ENCODE data around the gene AGFG1.
"Not testable (repeated sequence)": the region's sequence is repeated elsewhere in the genome, so short reads cannot be mapped to it uniquely, and the experiment has no call there.

Gene AGFG1

GRCh38 chr2:227545990-227546389, 74.0 kb downstream of the AGFG1 start:
- no peak for DNase-seq

DNA sequence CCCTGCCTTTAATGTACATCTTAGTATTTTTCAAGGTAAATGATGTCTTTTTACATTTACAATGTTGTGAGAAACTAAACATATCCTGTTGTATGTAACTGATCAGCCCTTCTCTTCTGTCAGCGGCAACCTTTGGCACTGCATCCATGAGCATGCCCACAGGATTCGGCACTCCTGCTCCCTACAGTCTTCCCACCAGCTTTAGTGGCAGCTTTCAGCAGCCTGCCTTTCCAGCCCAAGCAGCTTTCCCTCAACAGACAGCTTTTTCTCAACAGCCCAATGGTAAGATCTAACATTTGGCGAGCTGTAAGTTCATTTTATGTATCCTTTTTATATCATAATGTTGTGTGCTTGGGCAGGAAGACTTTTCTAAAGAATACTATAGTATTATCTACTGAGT, 79.9 kb downstream of the AGFG1 start:
- DNase-seq = no peak

DNA sequence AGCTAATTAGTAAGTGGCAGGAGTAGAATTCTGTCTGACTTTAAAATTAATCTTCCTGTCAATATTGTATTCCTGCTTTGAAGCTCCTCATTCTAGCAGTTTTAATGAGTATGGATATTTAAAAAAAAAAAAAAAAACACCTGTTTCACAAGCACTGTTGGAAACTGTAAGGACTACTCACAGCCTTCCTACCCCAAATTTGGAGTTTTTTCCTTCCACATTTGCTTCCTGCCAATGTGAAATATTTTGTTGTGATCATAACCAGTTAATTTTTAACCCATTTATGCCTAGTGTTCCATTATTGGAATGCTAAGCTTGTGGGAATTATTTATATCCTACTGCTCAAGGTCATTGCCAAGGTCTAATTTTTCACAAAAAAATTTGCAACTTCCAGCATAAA, 90.6 kb downstream of the AGFG1 start:
- DNase-seq = no peak

- DNase-seq = no peak
Measured at GRCh38 chr2:227565080-227565479, 93.1 kb downstream of the AGFG1 start.

DNA sequence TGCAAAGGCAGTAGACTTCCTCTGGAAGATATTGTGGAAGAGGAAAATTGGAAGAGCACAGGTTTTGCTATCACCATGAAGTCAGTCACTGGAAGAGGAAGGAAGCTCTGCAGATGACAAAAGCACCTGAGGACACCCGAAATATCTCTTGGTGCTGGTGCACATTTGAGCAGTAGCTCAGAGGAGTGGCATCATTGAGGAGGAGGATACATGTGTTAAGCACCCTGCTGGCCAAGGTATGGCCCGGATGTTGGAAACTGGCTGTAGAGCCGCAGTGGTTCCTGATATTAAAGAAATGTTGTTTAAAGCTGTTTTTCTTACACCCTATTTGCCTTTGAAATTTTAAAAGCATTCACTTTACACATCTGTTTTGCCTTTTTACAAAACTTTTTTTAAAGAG, 94.1 kb downstream of the AGFG1 start:
- no peak for DNase-seq

DNA sequence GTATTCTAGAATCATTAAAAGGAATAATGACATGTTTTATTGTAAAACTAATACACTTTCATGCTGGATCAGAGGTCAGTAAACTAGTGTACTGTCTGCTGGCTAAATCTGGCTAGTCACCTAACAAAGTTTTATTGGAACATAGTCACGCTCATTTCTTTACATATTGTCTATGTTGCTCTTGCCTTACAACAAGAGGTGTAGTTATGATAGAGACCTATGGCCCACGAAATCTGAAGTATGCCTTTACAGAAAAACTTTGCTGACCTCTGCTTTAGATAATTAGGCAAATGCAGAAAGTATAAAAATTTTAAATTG, 96.9 kb downstream of the AGFG1 start:
- DNase-seq = no peak

DNA sequence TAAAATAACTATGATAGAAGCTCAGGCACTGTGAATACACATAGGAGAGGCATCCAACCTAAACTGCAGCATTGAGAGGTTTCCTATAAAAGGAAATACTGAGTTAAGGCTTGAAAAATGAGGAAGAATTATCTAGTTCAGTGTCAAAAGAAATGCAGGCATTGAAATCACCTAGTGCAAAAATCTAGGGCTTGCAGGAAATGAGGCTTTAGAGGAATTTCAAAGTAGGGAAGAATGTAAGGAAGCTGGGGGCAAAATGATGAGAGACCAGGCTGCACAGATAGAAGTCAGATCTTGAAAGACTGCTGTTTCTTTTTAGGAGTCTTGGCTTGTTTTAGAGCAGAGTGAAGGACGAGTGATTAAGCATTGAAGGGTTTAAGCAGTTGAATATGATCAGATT, 98.7 kb downstream of the AGFG1 start:
- no peak for DNase-seq

- DNase-seq = no peak
Measured at GRCh38 chr2:227576110-227576509, 104.2 kb downstream of the AGFG1 start.

GRCh38 chr2:227576812-227577211, 104.9 kb downstream of the AGFG1 start:
- DNase-seq = no peak

DNA sequence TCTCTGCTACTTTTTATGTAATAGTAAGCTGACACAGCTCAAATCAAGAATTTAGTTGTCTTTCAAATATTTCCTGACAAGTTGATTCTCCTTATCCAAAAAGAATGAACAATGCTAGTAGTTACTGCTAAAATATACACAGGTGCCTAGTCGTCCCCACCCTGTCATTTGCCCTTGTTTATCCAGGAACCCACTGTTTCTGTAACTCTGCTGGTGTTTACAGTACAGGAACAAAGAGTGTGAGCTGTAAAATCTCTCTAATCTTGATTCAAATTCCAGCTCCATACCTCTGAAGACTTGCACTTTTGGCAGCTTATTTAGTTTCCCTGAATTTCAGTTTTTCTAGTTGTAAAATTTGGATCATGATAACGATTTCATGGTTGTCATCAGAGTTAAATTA, 105.6 kb downstream of the AGFG1 start:
- DNase-seq = no peak

GRCh38 chr2:227578642-227579041, 106.7 kb downstream of the AGFG1 start:
- DNase-seq = no peak

DNA sequence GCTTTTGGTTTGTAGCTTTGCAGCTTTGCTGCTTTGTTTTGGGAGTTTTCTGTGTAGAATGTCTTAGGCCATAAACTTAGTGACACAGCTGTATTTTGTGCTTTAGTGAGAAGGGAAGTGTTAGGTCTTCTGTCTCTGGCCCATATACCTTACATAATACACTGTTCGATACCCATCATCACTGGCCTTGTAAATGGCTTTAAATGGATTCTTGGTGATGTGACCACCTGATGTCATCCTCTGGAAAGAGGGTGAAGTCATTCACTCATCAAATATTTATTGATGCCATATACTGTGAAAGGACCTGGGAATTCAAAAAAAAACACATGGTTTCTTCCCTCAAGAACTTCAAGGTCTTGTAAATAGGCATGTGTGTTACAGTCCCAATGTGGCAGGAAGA, 107.8 kb downstream of the AGFG1 start:
- no peak for DNase-seq

- DNase-seq = no peak
Measured at GRCh38 chr2:227582369-227582768, 110.4 kb downstream of the AGFG1 start.

GRCh38 chr2:227592694-227593387, 120.9 kb downstream of the AGFG1 start:
- DNase-seq = no peak

- DNase-seq = no peak
Measured at GRCh38 chr2:227595797-227596196, 123.8 kb downstream of the AGFG1 start.

DNA sequence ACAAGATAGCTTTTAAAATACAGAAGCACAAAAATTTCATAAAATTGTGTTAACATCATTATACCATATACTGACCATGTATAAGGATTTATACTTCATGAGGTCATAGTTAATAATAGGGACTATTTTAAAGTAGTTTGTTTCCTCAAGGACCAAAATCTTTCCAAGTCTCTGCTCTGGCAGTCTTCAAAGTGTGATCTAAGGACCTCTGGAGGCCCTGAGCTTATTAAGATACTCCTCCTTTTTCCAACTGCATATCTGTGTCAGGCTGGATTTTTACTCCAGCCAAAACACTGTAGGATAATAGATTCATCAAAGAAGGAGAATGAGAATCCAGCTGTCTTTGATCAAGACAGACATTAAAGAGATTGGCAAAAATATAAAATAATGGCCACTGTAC, 125.1 kb downstream of the AGFG1 start:
- DNase-seq = no peak

DNA sequence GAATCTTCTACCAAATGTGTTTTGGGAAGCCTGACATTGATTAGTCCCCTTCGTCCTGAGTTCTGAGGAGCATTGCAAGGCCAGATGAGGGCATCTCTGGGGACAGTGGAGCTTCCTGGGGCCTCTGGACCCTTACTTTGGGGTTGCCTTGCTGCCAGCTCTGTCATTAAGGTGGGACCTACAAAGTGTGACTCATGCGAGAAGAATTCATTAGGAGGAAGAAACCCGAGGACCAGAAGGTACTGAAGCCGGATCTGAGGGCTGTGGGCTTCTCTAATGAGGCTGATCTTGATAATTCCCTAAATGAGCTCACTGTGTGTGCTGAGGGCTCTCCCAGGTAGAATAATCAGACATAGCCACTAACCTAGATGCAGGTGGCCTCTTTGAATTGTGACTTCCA, 126.0 kb downstream of the AGFG1 start:
- no peak for DNase-seq

GRCh38 chr2:227598835-227599503, 127.0 kb downstream of the AGFG1 start, which contains the start of gene SCYGR2:
Gene SCYGR2, plus strand, starts transcription at chr2:227598893. Its CDS starts 0 bp downstream, at chr2:227598893.
- not testable (repeated sequence) for DNase-seq

- no peak for DNase-seq
Measured at GRCh38 chr2:227602358-227602757, 130.4 kb downstream of the AGFG1 start.

GRCh38 chr2:227606476-227606875, 134.5 kb downstream of the AGFG1 start:
- DNase-seq = no peak

- no peak for DNase-seq
Measured at GRCh38 chr2:227607941-227608340, 136.0 kb downstream of the AGFG1 start.

DNA sequence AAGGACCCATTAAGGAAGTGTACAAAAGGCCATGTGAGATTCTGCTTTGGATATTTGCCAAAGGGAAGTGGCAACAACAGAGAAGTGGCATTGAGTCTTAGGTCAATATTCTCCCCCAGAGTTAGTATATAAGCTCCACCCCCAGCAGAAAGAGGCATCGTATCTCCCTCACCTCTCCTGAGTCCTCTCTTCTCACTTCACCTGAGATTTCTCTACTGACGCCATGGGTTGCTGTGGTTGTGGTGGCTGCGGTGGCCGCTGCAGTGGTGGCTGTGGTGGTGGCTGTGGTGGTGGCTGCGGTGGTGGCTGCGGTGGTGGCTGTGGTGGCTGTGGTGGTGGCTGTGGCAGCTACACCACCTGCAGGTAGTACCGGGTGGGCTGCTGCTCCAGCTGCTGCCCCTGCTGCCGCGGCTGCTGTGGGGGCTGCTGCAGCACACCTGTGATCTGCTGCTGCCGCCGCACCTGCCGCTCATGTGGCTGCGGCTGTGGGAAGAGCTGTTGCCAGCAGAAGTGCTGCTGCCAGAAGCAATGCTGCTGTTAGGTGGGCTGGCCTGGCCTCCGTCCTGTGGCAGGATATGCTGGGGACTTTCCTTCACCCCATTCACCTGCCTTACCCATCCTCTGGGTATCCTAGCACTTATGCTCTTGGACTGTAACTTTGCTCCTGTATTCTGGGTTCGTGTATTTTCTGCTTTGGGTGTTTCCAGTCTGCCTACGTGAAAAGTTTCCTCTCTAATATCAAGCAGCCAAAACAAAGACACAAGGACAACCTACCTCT, 136.8 kb downstream of the AGFG1 start:
- peak; percentile 21 for DNase-seq

DNA sequence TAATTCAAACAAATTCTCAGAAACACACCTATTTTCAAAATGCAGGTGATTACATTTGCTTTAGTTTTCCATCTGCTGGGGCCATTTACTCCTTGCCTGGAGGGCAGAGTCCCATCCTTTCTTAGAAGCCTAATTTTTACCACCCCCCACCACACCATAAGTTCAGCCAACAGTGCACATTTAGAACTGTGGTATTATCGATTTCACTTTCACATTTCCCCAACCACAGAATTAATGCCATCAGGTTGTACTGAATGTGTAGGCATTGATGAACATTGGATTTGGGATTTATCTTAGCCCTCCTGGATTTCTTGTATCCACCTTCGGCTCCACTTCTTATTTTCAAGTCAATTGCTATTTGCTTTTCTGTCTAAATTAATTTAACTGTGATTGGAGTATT, 138.2 kb downstream of the AGFG1 start:
- no peak for DNase-seq
